Activated naive CD8-positive, alpha-beta T cell treated with anti-CD3 and anti-CD28 coated beads, Interleukin-2, amount 50 U/mL, for 24 hours (primary cell): ENCODE measurements around the gene ONECUT2.

Source experiments
- ATAC-seq: fragments of 150-1000 bp; cut with Tn5 transposase; one replicate; pipeline ENCODE4 v1.10.0; 2021
- DNase-seq: peaks from one replicate; pipeline ENCODE4 v3.0.0; 2021
- H3K27ac Mint-ChIP-seq: one replicate; pipeline ENCODE4 v1.8.0; 2021; ENCODE audit warnings: mild to moderate bottlenecking, mixed read lengths
- H3K27me3 Mint-ChIP-seq: one replicate; pipeline ENCODE4 v1.8.0; 2021; ENCODE audit warnings: mixed read lengths
- H3K36me3 Mint-ChIP-seq: one replicate; pipeline ENCODE4 v1.8.0; 2021; ENCODE audit warnings: low read depth, mixed read lengths
- H3K4me1 Mint-ChIP-seq: one replicate; pipeline ENCODE4 v1.8.0; 2021; ENCODE audit warnings: mixed read lengths
- H3K4me3 Mint-ChIP-seq: one replicate; pipeline ENCODE4 v1.8.0; 2021; ENCODE audit warnings: mild to moderate bottlenecking, moderate library complexity, mixed read lengths
- H3K9me3 Mint-ChIP-seq: one replicate; pipeline ENCODE4 v1.8.0; 2021; ENCODE audit warnings: mixed read lengths

The ONECUT2 gene

GRCh38 chr18:57447154-57447621 lies 12.0 kb downstream of the ONECUT2 start:
- ATAC-seq, result no peak
- H3K36me3 Mint-ChIP-seq, result no peaks in the 10 kb centered on the region
- H3K27ac Mint-ChIP-seq, result no peak overlapping the region
- no peaks in the 10 kb centered on the region for H3K4me1 Mint-ChIP-seq
- no peak for DNase-seq
- no peak overlapping the region for H3K4me3 Mint-ChIP-seq
- H3K9me3 Mint-ChIP-seq, result no peaks in the 10 kb centered on the region
- peaks cover 65% of the 10 kb centered on the region for H3K27me3 Mint-ChIP-seq

- no peak for ATAC-seq
- peaks cover 36% of the 10 kb centered on the region for H3K27me3 Mint-ChIP-seq
- no peaks in the 10 kb centered on the region for H3K4me1 Mint-ChIP-seq
These were observed 20.5 kb downstream of the ONECUT2 start for GRCh38 chr18:57455576-57456129.

GRCh38 chr18:57461652-57462269 lies 26.6 kb downstream of the ONECUT2 start:
- DNase-seq, result no peak
- no peaks in the 10 kb centered on the region for H3K9me3 Mint-ChIP-seq
- ATAC-seq, result no peak
- H3K4me3 Mint-ChIP-seq, result no peak overlapping the region
- H3K27ac Mint-ChIP-seq, result no peak overlapping the region
- H3K4me1 Mint-ChIP-seq, result no peaks in the 10 kb centered on the region
- H3K36me3 Mint-ChIP-seq, result no peaks in the 10 kb centered on the region
- H3K27me3 Mint-ChIP-seq, result peaks cover 11% of the 10 kb centered on the region

More at GRCh38 chr18:57455576-57456129, 20.5 kb downstream of the ONECUT2 start:
- Mint-ChIP-seq H3K27ac (no peak overlapping the region), H3K4me3 (no peak overlapping the region), H3K9me3 (no peaks in the 10 kb centered on the region), H3K36me3 (no peaks in the 10 kb centered on the region)
- no peak for DNase-seq

GRCh38 chr18:57466307-57466706 lies 31.1 kb downstream of the ONECUT2 start:
- no peaks in the 10 kb centered on the region for H3K36me3 Mint-ChIP-seq
- DNase-seq (no peak), ATAC-seq (no peak)
- no peaks in the 10 kb centered on the region for H3K9me3 Mint-ChIP-seq
- peaks cover 12% of the 10 kb centered on the region for H3K27me3 Mint-ChIP-seq
- no peak overlapping the region for H3K27ac Mint-ChIP-seq
- no peak overlapping the region for H3K4me3 Mint-ChIP-seq
- H3K4me1 Mint-ChIP-seq, result no peaks in the 10 kb centered on the region

GRCh38 chr18:57466745-57467409 lies 31.7 kb downstream of the ONECUT2 start:
- Mint-ChIP-seq H3K36me3 (no peaks in the 10 kb centered on the region), H3K27me3 (peaks cover 12% of the 10 kb centered on the region), H3K27ac (no peak overlapping the region), H3K4me1 (no peaks in the 10 kb centered on the region), H3K9me3 (no peaks in the 10 kb centered on the region), H3K4me3 (no peak overlapping the region)
- DNase-seq (no peak), ATAC-seq (no peak)

- H3K4me3 Mint-ChIP-seq, result no peak overlapping the region
These were observed 34.7 kb downstream of the ONECUT2 start for GRCh38 chr18:57469884-57470283.

GRCh38 chr18:57475408-57475807 lies 40.2 kb downstream of the ONECUT2 start:
- Mint-ChIP-seq H3K9me3 (no peaks in the 10 kb centered on the region), H3K27ac (no peak overlapping the region), H3K27me3 (peaks cover 8% of the 10 kb centered on the region), H3K36me3 (no peaks in the 10 kb centered on the region), H3K4me1 (no peaks in the 10 kb centered on the region), H3K4me3 (no peak overlapping the region)
- no peak for DNase-seq
- ATAC-seq, result no peak

More at GRCh38 chr18:57469884-57470283, 34.7 kb downstream of the ONECUT2 start:
- no peaks in the 10 kb centered on the region for H3K9me3 Mint-ChIP-seq
- H3K27me3 Mint-ChIP-seq, result peaks cover 8% of the 10 kb centered on the region
- no peaks in the 10 kb centered on the region for H3K4me1 Mint-ChIP-seq
- no peak overlapping the region for H3K27ac Mint-ChIP-seq
- DNase-seq, result no peak
- no peak for ATAC-seq
- H3K36me3 Mint-ChIP-seq, result no peaks in the 10 kb centered on the region

GRCh38 chr18:57475903-57476302 lies 40.7 kb downstream of the ONECUT2 start:
- no peaks in the 10 kb centered on the region for H3K4me1 Mint-ChIP-seq
- H3K27me3 Mint-ChIP-seq, result peaks cover 8% of the 10 kb centered on the region
- ATAC-seq (no peak), DNase-seq (no peak)
- H3K36me3 Mint-ChIP-seq, result no peaks in the 10 kb centered on the region
- no peaks in the 10 kb centered on the region for H3K9me3 Mint-ChIP-seq
- H3K27ac Mint-ChIP-seq, result no peak overlapping the region
- no peak overlapping the region for H3K4me3 Mint-ChIP-seq

GRCh38 chr18:57480733-57481132 lies 45.6 kb downstream of the ONECUT2 start:
- ATAC-seq (no peak), DNase-seq (no peak)
- H3K27me3 Mint-ChIP-seq, result peaks cover 15% of the 10 kb centered on the region
- H3K9me3 Mint-ChIP-seq, result no peaks in the 10 kb centered on the region
- H3K4me1 Mint-ChIP-seq, result no peaks in the 10 kb centered on the region
- H3K36me3 Mint-ChIP-seq, result no peaks in the 10 kb centered on the region
- H3K27ac Mint-ChIP-seq, result no peak overlapping the region
- no peak overlapping the region for H3K4me3 Mint-ChIP-seq

- Mint-ChIP-seq H3K4me1 (no peaks in the 10 kb centered on the region), H3K4me3 (no peak overlapping the region), H3K9me3 (no peaks in the 10 kb centered on the region), H3K27me3 (peaks cover 2% of the 10 kb centered on the region), H3K36me3 (no peaks in the 10 kb centered on the region), H3K27ac (no peak overlapping the region)
- ATAC-seq, result no peak
- DNase-seq, result no peak
These were observed 62.5 kb downstream of the ONECUT2 start for GRCh38 chr18:57497372-57498294.

- H3K27ac Mint-ChIP-seq, result no peak overlapping the region
- H3K9me3 Mint-ChIP-seq, result no peaks in the 10 kb centered on the region
- H3K27me3 Mint-ChIP-seq, result peaks cover 4% of the 10 kb centered on the region
- no peak for ATAC-seq
- no peaks in the 10 kb centered on the region for H3K36me3 Mint-ChIP-seq
- H3K4me3 Mint-ChIP-seq, result no peak overlapping the region
- no peaks in the 10 kb centered on the region for H3K4me1 Mint-ChIP-seq
- DNase-seq, result no peak
These were observed 63.6 kb downstream of the ONECUT2 start for GRCh38 chr18:57498682-57499256.

- ATAC-seq (no peak), DNase-seq (no peak)
- Mint-ChIP-seq H3K4me3 (no peak overlapping the region), H3K36me3 (no peaks in the 10 kb centered on the region), H3K9me3 (no peaks in the 10 kb centered on the region), H3K27me3 (peaks cover 7% of the 10 kb centered on the region), H3K4me1 (no peaks in the 10 kb centered on the region), H3K27ac (no peak overlapping the region)
These were observed 67.5 kb downstream of the ONECUT2 start for GRCh38 chr18:57502624-57503023.

GRCh38 chr18:57505231-57505630 lies 70.1 kb downstream of the ONECUT2 start:
- Mint-ChIP-seq H3K36me3 (no peaks in the 10 kb centered on the region), H3K4me1 (no peaks in the 10 kb centered on the region), H3K4me3 (no peak overlapping the region), H3K27ac (no peak overlapping the region), H3K9me3 (no peaks in the 10 kb centered on the region), H3K27me3 (peaks cover 15% of the 10 kb centered on the region)
- ATAC-seq (no peak), DNase-seq (no peak)

- Mint-ChIP-seq H3K27ac (no peak overlapping the region), H3K27me3 (peaks cover 17% of the 10 kb centered on the region), H3K4me3 (no peak overlapping the region), H3K4me1 (no peaks in the 10 kb centered on the region), H3K9me3 (no peaks in the 10 kb centered on the region), H3K36me3 (no peaks in the 10 kb centered on the region)
- DNase-seq (no peak), ATAC-seq (no peak)
These were observed 80.9 kb downstream of the ONECUT2 start for GRCh38 chr18:57516056-57516455.
